Heart left ventricle (tissue), 13 donors: ENCODE data around the gene CDH13.

Experiments used
- POLR2A ChIP-seq, 2 donors: fragments of 450-650 bp; IDR thresholded peaks; one replicate each; pipeline ENCODE4 v1.6.1; 2017; ENCODE audit warnings: antibody characterized with exemption in 2 of 2, mild to moderate bottlenecking in 2 of 2, moderate library complexity in 2 of 2
- TF ChIP-seq, protein P1 (sequence below), 12 donors: fragments of 200-600 bp; sonication (generic) in 4 of 12; IDR thresholded peaks; one replicate each; pipeline versions ENCODE4 v1.5.0 to v1.8.0; 2018 to 2022; ENCODE audit warnings: antibody characterized with exemption in 12 of 12, mild to moderate bottlenecking in 5 of 12
- donor health status: ischemic (EF 13 %, LVEDD 7.1; RV severe dilation, severe dysfunction).
- donor health status: DM: no; HTN: yes; CAD: no.
- donor health status: DM: no; HTN: no; CAD: no.
- donor health status: ischemic (EF 25% LVEDD 6.9; RV normal size, moderate dysfunction).
- donor health status: ischemic (EF 25% LVEDD 5.7; RV mildly dilated, moderate dysfunction).
- donor health status: ischemic (EF 35%, LVEDD 5.7; RV mildly dilated, moderate dysfunction).
- donor health status: nonischemic (EF 11% LVEDD 7.7; RV severe dilation, severe dysfunction).
- donor health status: DM: yes; HTN: yes; CAD: no.
- donor health status: PGD.
- donor health status: ischemic (EF 29% LVEDD 5.4; RV normal size, mild dysfunction).
- donor health status: nonischemic (EF 23%, LVEDD 6.1; RV moderate dilation, normal function).

DNA sequence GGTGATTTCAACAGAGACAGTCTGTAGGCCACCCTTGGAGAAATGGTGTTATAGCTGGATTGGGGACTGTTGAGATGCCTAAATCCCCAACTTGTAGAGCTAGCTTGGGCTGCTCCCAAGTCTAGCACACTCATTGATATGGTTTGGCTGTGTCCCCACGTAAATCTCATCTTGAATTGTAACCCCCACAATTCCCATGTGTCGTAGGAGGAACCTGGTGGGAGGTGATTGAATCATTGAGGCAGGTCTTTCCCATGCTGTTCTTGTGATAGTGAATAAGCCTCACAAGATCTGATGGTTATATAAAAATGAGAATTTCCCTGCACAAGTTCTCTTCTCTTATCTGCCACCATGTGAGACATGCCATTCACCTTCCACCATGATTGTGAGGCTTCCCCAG lies 536.0 kb downstream of the CDH13 start:
- TF ChIP-seq, protein P1, sequence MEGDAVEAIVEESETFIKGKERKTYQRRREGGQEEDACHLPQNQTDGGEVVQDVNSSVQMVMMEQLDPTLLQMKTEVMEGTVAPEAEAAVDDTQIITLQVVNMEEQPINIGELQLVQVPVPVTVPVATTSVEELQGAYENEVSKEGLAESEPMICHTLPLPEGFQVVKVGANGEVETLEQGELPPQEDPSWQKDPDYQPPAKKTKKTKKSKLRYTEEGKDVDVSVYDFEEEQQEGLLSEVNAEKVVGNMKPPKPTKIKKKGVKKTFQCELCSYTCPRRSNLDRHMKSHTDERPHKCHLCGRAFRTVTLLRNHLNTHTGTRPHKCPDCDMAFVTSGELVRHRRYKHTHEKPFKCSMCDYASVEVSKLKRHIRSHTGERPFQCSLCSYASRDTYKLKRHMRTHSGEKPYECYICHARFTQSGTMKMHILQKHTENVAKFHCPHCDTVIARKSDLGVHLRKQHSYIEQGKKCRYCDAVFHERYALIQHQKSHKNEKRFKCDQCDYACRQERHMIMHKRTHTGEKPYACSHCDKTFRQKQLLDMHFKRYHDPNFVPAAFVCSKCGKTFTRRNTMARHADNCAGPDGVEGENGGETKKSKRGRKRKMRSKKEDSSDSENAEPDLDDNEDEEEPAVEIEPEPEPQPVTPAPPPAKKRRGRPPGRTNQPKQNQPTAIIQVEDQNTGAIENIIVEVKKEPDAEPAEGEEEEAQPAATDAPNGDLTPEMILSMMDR (IDR thresholded peaks at IDR 0.05), result no peak
- TF ChIP-seq POLR2A (IDR thresholded peaks at IDR 0.05), result no peak
